ENCODE measurements around the gene CACNG8. TPM values are rescaled to one million over a fixed set of nuclear protein-coding genes. Genes with fewer than 3 reads are reported as not detected.

The CACNG8 gene
- total RNA-seq, 1 experiment from 2014 or later: not detected

DNA sequence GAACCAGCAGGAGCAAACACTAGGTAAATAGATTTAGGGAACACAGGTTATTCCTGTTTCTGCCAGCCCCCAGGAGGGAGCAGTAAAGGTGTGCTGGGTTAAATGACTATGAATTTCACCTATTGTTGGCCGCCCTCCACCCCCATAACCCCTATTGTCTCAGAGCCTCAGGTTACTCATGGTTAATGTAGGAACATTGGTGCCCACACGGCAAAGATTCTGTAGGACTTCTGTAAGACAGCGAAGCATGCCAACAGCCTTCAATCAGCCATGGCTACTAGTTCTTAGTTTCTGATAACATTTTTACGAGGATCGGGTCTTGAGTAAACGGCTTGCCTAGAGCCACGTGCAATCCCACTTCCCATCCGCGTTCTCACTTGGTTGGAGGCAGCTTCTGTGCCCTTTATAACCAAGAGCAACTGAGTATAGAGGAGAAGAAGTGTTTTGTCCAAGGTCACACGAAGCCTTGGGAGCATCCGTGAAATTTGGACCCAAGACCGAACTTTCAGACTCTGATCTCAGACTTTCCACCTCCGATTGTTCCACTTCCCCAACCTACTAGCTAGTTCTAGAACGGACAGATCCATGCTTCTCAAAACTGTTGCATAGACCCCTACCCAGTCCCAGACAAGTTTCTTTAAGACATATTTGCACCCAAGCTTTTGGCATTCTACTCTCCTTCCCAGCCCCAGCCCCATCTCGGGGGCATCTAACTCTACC lies 5.1 kb upstream of the CACNG8 start:
- H3K9me3 ChIP-seq (ENCODE audit: low read length): no peaks in the 10 kb centered on the region
- no peaks in the 10 kb centered on the region for H3K79me2 ChIP-seq (ENCODE audit: low read length)
- no peak for DNase-seq
- H3K36me3 ChIP-seq (ENCODE audit: insufficient read depth, low read length): no peaks in the 10 kb centered on the region
- no peak overlapping the region for H3K27ac ChIP-seq (ENCODE audit: low read length)
- H3K4me3 ChIP-seq (ENCODE audit: low read length): no peak overlapping the region
- H3K27me3 ChIP-seq (ENCODE audit: low read length): no peaks in the 10 kb centered on the region
- no peaks in the 10 kb centered on the region for H3K9me2 ChIP-seq (replicated peaks; ENCODE audit: insufficient read depth, low read length)
- H3K4me2 ChIP-seq (ENCODE audit: low read depth, low read length, poor library complexity, severe bottlenecking): no peak overlapping the region
- H3K9ac ChIP-seq (ENCODE audit: low read length): no peak overlapping the region
- no peak overlapping the region for H2AFZ ChIP-seq (ENCODE audit: low read length)
- no peaks in the 10 kb centered on the region for H3K4me1 ChIP-seq (ENCODE audit: low read length)
- no peaks in the 10 kb centered on the region for H4K20me1 ChIP-seq (ENCODE audit: insufficient read depth, low read depth, low read length)

DNA sequence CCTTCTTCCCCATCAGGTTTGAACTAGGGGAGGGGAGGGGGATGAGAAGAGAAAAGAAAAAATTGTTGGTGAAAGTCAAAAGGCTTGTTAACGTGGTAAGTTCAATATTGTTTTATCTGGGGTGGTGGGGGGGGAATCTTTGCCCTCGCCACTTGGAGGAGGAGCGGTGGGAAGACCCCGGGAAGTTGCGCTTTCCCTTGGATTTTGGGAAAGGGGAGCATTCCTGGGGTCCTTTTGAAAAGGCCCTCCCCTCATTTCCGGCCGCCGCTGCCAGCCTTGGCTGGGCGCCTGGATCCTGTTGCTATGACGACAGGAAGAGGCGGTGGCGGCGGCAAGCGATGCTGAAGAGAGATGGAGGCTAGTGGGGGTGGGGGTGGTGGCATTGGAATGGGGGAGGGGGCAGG lies 4.6 kb upstream of the CACNG8 start:
- H3K36me3 ChIP-seq (ENCODE audit: insufficient read depth, low read length): no peaks in the 10 kb centered on the region
- H3K27me3 ChIP-seq (ENCODE audit: low read length): no peaks in the 10 kb centered on the region
- no peaks in the 10 kb centered on the region for H3K79me2 ChIP-seq (ENCODE audit: low read length)
- no peaks in the 10 kb centered on the region for H3K4me1 ChIP-seq (ENCODE audit: low read length)
- no peak for DNase-seq
- H3K4me2 ChIP-seq (ENCODE audit: low read depth, low read length, poor library complexity, severe bottlenecking): no peak overlapping the region
- H4K20me1 ChIP-seq (ENCODE audit: insufficient read depth, low read depth, low read length): no peaks in the 10 kb centered on the region
- no peak overlapping the region for H2AFZ ChIP-seq (ENCODE audit: low read length)
- no peak overlapping the region for H3K4me3 ChIP-seq (ENCODE audit: low read length)
- no peak overlapping the region for H3K27ac ChIP-seq (ENCODE audit: low read length)
- H3K9me3 ChIP-seq (ENCODE audit: low read length): no peaks in the 10 kb centered on the region
- no peaks in the 10 kb centered on the region for H3K9me2 ChIP-seq (replicated peaks; ENCODE audit: insufficient read depth, low read length)
- H3K9ac ChIP-seq (ENCODE audit: low read length): no peak overlapping the region

DNA sequence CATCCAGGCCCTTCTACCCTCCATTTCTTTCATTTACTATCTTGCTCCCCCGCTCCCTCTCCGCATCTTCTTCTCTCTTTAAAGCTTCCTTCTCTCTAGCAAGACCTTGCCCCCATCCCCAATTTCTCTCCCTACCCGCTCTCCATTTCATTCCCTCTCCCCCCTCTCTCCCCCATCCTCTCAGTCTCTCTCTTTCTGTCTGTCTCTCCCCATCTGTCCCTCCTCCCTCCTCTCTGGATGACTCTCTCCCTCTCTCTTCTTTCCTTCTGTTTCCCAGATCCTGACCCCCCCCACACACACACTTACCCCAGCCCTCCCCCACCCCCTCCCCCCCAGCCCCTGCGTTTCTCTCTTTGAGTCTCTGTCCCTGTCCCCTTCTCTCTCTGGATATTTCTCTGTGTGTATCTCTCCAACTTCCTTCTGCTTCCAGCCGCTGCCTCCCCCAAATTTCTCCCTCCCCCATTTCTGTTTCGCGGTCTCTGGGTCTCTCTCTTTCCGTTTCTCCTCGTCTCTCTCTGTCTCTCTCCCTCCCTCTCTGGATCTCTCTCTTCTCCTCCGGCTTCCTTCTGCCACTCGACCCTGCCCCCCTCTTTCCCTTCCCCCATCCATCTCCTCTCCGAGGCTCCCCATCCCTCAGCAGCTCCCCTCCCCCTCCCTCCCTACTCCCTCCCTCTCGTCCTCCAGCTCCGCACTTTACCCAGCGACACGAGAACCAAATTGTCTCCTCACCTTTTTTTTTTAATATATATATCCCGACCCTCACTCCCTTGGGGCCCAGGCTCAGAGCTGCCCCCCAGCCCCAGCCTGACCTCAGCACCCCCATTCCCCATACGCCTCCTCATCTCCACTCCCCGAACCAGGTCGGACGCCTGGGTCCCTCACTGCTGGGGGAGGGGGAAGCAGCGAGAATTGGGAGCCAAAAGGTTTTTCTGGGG lies 3.6 kb upstream of the CACNG8 start:
- no peaks in the 10 kb centered on the region for H3K79me2 ChIP-seq (ENCODE audit: low read length)
- no peaks in the 10 kb centered on the region for H4K20me1 ChIP-seq (ENCODE audit: insufficient read depth, low read depth, low read length)
- no peak overlapping the region for H3K9ac ChIP-seq (ENCODE audit: low read length)
- no peaks in the 10 kb centered on the region for H3K9me2 ChIP-seq (replicated peaks; ENCODE audit: insufficient read depth, low read length)
- no peaks in the 10 kb centered on the region for H3K36me3 ChIP-seq (ENCODE audit: insufficient read depth, low read length)
- no peak overlapping the region for H3K4me3 ChIP-seq (ENCODE audit: low read length)
- no peaks in the 10 kb centered on the region for H3K4me1 ChIP-seq (ENCODE audit: low read length)
- no peak overlapping the region for H3K27ac ChIP-seq (ENCODE audit: low read length)
- H2AFZ ChIP-seq (ENCODE audit: low read length): no peak overlapping the region
- no peaks in the 10 kb centered on the region for H3K9me3 ChIP-seq (ENCODE audit: low read length)
- no peak overlapping the region for H3K4me2 ChIP-seq (ENCODE audit: low read depth, low read length, poor library complexity, severe bottlenecking)
- DNase-seq: no peak
- H3K27me3 ChIP-seq (ENCODE audit: low read length): no peaks in the 10 kb centered on the region

DNA sequence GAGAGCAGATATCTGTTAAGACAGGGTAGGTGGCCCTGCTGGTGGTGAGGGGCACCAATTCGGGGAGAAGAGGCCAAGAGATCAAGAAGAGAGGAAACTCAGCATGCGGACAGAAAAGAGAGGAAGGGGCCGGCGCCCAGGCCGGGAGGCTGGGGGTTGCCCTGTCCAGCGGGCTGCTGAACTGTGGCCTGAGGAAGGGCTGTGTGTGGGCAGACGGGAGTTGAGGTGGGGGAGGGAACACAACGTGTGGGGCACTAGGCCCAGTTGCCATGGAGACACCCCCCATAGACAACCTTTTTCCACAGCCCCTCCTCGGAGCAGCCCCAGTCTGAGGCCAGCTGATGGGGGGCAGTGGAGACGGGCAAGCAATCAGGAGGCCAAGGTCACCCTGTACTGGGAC lies 2.5 kb upstream of the CACNG8 start:
- Histone ChIP-seq H3K9me3 (ENCODE audit: low read length) (no peaks in the 10 kb centered on the region), H3K9ac (ENCODE audit: low read length) (no peak overlapping the region)

DNA sequence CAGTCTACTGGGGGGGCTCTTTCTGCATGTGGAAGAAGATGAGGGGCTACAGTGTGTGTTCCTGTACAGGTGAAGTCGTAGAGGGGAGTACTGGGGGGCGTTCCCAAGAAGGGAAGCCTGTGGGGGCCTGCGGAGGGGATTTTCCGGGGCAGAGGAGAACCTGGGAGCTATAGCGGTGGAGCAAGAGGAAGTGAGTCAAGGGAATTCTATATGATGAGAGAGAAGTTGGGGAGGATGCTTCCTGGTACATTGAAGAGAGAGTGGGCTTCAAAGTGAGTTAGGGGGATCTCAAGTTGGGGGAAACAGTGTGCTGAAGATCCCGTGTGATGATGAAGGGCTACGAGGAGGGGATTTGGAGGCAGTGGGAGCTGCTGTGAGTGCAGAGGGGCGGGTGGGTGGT lies 1.9 kb upstream of the CACNG8 start:
- Histone ChIP-seq H3K9ac (ENCODE audit: low read length) (no peak overlapping the region), H2AFZ (ENCODE audit: low read length) (no peak overlapping the region), H3K27ac (ENCODE audit: low read length) (no peak overlapping the region), H3K4me2 (ENCODE audit: low read depth, low read length, poor library complexity, severe bottlenecking) (no peak overlapping the region), H3K4me1 (ENCODE audit: low read length) (no peaks in the 10 kb centered on the region), H4K20me1 (ENCODE audit: insufficient read depth, low read depth, low read length) (no peaks in the 10 kb centered on the region), H3K9me3 (ENCODE audit: low read length) (no peaks in the 10 kb centered on the region), H3K9me2 (replicated peaks; ENCODE audit: insufficient read depth, low read length) (no peaks in the 10 kb centered on the region), H3K36me3 (ENCODE audit: insufficient read depth, low read length) (no peaks in the 10 kb centered on the region), H3K79me2 (ENCODE audit: low read length) (no peaks in the 10 kb centered on the region), H3K27me3 (ENCODE audit: low read length) (no peaks in the 10 kb centered on the region), H3K4me3 (ENCODE audit: low read length) (no peak overlapping the region)
- DNase-seq: no peak

More for the DNA sequence above, 2.5 kb upstream of the CACNG8 start:
- Histone ChIP-seq H3K36me3 (ENCODE audit: insufficient read depth, low read length) (no peaks in the 10 kb centered on the region), H2AFZ (ENCODE audit: low read length) (no peak overlapping the region), H3K4me1 (ENCODE audit: low read length) (no peaks in the 10 kb centered on the region), H3K27ac (ENCODE audit: low read length) (no peak overlapping the region), H3K79me2 (ENCODE audit: low read length) (no peaks in the 10 kb centered on the region), H4K20me1 (ENCODE audit: insufficient read depth, low read depth, low read length) (no peaks in the 10 kb centered on the region), H3K4me3 (ENCODE audit: low read length) (no peak overlapping the region), H3K27me3 (ENCODE audit: low read length) (no peaks in the 10 kb centered on the region), H3K9me2 (replicated peaks; ENCODE audit: insufficient read depth, low read length) (no peaks in the 10 kb centered on the region), H3K4me2 (ENCODE audit: low read depth, low read length, poor library complexity, severe bottlenecking) (no peak overlapping the region)
- no peak for DNase-seq

DNA sequence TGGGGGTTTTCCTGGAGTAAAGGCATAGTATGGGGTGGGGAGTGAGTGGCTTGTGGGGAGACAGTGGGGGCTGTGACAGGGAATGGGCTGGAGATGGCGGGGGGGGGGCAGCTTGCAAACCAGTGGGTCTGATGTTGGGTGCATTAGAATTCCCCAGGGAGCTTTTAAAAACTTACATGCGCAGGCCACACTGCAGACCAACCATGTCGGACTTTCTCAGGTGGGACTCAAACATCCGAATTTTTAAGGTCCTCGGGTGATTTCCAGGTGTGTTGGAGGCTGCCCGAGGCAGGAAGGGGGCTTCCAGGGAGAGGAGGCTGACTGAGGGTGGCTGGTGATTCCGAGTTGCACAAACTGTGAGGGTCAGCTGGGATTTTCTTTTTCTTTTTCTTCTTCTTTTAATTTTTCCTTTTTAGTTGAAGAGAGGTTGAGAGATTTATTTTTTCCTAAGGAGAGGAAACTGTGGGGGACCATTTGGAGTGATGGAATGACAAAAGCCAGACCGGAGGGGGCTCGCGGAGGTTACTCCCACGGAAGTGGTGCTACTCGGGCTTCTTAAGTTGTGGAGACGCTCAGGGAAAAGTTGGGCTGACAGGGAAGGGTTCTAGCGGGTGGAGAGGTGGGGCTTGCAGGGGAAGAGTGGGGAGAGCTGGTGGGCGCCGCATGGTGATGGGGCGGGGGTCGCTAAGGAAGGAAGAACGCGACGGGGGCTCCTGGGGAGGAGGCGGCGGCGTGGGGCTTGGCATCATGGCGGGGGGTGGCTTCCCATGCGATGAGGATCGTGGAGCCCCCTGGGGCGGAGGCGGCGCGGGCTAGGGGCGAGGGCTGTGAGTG lies 997 bp upstream of the CACNG8 start:
- H3K4me1 ChIP-seq (ENCODE audit: low read length): no peaks in the 10 kb centered on the region
- H3K27ac ChIP-seq (ENCODE audit: low read length): no peak overlapping the region
- H2AFZ ChIP-seq (ENCODE audit: low read length): no peak overlapping the region
- no peaks in the 10 kb centered on the region for H3K36me3 ChIP-seq (ENCODE audit: insufficient read depth, low read length)
- H3K27me3 ChIP-seq (ENCODE audit: low read length): no peaks in the 10 kb centered on the region
- H3K9me2 ChIP-seq (replicated peaks; ENCODE audit: insufficient read depth, low read length): no peaks in the 10 kb centered on the region
- no peaks in the 10 kb centered on the region for H3K9me3 ChIP-seq (ENCODE audit: low read length)
- no peak overlapping the region for H3K4me3 ChIP-seq (ENCODE audit: low read length)
- no peak overlapping the region for H3K9ac ChIP-seq (ENCODE audit: low read length)
- DNase-seq: no peak
- H3K4me2 ChIP-seq (ENCODE audit: low read depth, low read length, poor library complexity, severe bottlenecking): no peak overlapping the region
- no peaks in the 10 kb centered on the region for H4K20me1 ChIP-seq (ENCODE audit: insufficient read depth, low read depth, low read length)
- no peaks in the 10 kb centered on the region for H3K79me2 ChIP-seq (ENCODE audit: low read length)

DNA sequence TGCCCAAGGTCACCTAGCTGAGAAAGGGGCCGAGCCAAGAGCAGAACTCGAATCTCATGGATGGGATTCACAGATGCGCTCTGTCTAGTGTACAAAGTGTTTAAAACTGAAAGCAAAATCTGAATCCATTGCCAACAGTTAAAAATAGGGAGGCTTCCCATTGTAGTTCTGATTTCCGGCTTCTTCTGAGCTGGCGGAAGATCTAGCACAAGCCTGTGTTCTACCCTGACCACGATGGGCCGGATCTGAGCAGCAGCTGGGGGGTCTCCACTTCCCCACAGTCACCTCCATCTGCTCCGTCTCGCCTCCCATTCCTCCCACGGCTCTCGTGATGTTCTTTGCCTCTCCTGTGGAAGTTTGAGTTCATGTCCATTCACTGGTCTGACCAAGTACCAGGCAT lies 2.4 kb downstream of the CACNG8 start:
- no peak overlapping the region for H2AFZ ChIP-seq (ENCODE audit: low read length)
- H3K4me2 ChIP-seq (ENCODE audit: low read depth, low read length, poor library complexity, severe bottlenecking): no peak overlapping the region
- no peak overlapping the region for H3K4me3 ChIP-seq (ENCODE audit: low read length)
- H3K27ac ChIP-seq (ENCODE audit: low read length): no peak overlapping the region
- H3K36me3 ChIP-seq (ENCODE audit: insufficient read depth, low read length): no peaks in the 10 kb centered on the region
- H3K79me2 ChIP-seq (ENCODE audit: low read length): no peaks in the 10 kb centered on the region
- H3K9ac ChIP-seq (ENCODE audit: low read length): no peak overlapping the region
- no peaks in the 10 kb centered on the region for H3K4me1 ChIP-seq (ENCODE audit: low read length)
- DNase-seq: no peak
- no peaks in the 10 kb centered on the region for H4K20me1 ChIP-seq (ENCODE audit: insufficient read depth, low read depth, low read length)
- no peaks in the 10 kb centered on the region for H3K9me3 ChIP-seq (ENCODE audit: low read length)
- no peaks in the 10 kb centered on the region for H3K9me2 ChIP-seq (replicated peaks; ENCODE audit: insufficient read depth, low read length)
- H3K27me3 ChIP-seq (ENCODE audit: low read length): no peaks in the 10 kb centered on the region

DNA sequence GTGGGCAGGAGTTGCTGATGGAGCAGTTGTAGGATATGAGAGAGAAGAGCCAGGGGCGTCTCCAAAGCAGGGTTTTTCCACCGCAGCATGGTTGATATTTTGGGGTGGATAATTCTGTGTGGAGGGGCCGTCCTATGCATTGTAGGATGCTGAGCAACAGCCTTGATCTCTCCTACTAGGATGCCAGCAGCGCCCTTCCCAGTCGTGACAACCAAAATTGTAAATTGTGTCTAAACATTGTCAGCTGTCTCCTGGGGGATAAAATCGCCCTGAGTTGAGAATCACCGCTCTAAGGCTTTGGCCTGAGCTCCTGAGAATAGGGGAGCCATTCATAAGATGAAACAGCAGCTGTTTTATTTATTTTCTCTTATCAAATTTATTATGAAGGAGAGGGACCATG lies 4.2 kb downstream of the CACNG8 start:
- no peaks in the 10 kb centered on the region for H3K36me3 ChIP-seq (ENCODE audit: insufficient read depth, low read length)
- H2AFZ ChIP-seq (ENCODE audit: low read length): no peak overlapping the region
- no peaks in the 10 kb centered on the region for H3K9me2 ChIP-seq (replicated peaks; ENCODE audit: insufficient read depth, low read length)
- no peaks in the 10 kb centered on the region for H4K20me1 ChIP-seq (ENCODE audit: insufficient read depth, low read depth, low read length)
- H3K4me2 ChIP-seq (ENCODE audit: low read depth, low read length, poor library complexity, severe bottlenecking): no peak overlapping the region
- H3K27ac ChIP-seq (ENCODE audit: low read length): no peak overlapping the region
- no peak overlapping the region for H3K4me3 ChIP-seq (ENCODE audit: low read length)
- H3K27me3 ChIP-seq (ENCODE audit: low read length): no peaks in the 10 kb centered on the region
- no peaks in the 10 kb centered on the region for H3K79me2 ChIP-seq (ENCODE audit: low read length)
- H3K9me3 ChIP-seq (ENCODE audit: low read length): no peaks in the 10 kb centered on the region
- DNase-seq: no peak
- H3K4me1 ChIP-seq (ENCODE audit: low read length): no peaks in the 10 kb centered on the region
- no peak overlapping the region for H3K9ac ChIP-seq (ENCODE audit: low read length)
